Measurements from ENCODE around the gene CHST7. TPM values are rescaled to one million over a fixed set of nuclear protein-coding genes. Genes with fewer than 3 reads are reported as not detected.

The CHST7 gene
- total RNA-seq, 1 donor from 2014 or later = 15.9 TPM

DNA sequence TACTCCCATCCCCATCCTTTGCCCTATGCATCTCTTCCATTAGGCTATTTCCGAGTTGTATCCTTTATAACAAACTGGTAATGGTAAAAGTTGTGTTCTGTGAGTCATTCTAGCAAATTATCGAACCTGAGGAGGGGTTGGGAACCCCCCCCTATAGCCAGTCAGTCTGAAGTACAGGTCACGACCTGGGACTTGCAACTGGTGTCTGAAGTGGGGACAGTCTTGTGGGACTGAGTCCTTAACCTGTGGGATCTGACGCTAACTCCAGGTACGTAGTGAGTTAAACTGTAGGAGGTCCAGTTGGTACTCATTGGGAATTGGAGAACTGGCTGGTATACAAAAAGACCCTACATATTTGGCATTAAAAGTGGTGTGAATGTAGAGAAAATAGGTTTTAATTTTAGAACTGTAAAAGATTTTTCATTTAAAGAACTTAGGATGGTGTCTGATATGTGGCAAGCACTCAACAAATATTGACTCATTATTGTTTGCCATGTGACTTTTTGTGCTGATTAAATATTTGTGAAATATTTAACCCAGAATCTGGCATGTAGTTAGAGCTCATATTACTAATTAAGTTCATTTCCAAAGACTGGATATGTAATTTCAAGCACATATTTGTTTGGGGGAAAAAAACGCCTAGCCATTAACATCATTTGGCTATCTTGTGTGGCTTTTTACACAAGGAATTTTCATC lies 50.7 kb downstream of the CHST7 start:
- peaks cover 50% of the 10 kb centered on the region for H3K4me1 ChIP-seq
- H3K36me3 ChIP-seq = no peaks in the 10 kb centered on the region
- H3K27ac ChIP-seq (replicated peaks) = no peak overlapping the region
- intact Hi-C loops (cut with micrococcal nuclease) = no loop called here
- no peak for DNase-seq
- H3K4me3 ChIP-seq = no peak overlapping the region
- H3K9me3 ChIP-seq (replicated peaks) = no peaks in the 10 kb centered on the region
- no peaks in the 10 kb centered on the region for H3K27me3 ChIP-seq (ENCODE audit: low read depth)
- TF ChIP-seq CTCF (IDR thresholded peaks at IDR 0.05; ENCODE audit: borderline replicate concordance) = no peak

- Histone ChIP-seq H3K9me3 (replicated peaks) (no peaks in the 10 kb centered on the region), H3K4me1 (peaks cover 58% of the 10 kb centered on the region), H3K36me3 (no peaks in the 10 kb centered on the region), H3K27ac (replicated peaks) (peak overlapping the region; percentile 79), H3K27me3 (ENCODE audit: low read depth) (no peaks in the 10 kb centered on the region), H3K4me3 (no peak overlapping the region)
- no peak for DNase-seq
- intact Hi-C loops (cut with micrococcal nuclease) = no loop called here
- no peak for TF ChIP-seq CTCF (IDR thresholded peaks at IDR 0.05; ENCODE audit: borderline replicate concordance)
Measured at GRCh38 chrX:46626566-46626965, 53.0 kb downstream of the CHST7 start.

- Histone ChIP-seq H3K27me3 (ENCODE audit: low read depth) (no peaks in the 10 kb centered on the region), H3K4me3 (no peak overlapping the region), H3K36me3 (no peaks in the 10 kb centered on the region), H3K4me1 (peaks cover 53% of the 10 kb centered on the region), H3K9me3 (replicated peaks) (no peaks in the 10 kb centered on the region), H3K27ac (replicated peaks) (peak overlapping the region; percentile 79)
- DNase-seq = no peak
- TF ChIP-seq CTCF (IDR thresholded peaks at IDR 0.05; ENCODE audit: borderline replicate concordance) = no peak
- intact Hi-C loops (cut with micrococcal nuclease) = no loop called here
Measured at GRCh38 chrX:46627062-46627461, 53.5 kb downstream of the CHST7 start.

- no peak overlapping the region for H3K4me3 ChIP-seq
- TF ChIP-seq CTCF (IDR thresholded peaks at IDR 0.05; ENCODE audit: borderline replicate concordance) = no peak
- H3K9me3 ChIP-seq (replicated peaks) = no peaks in the 10 kb centered on the region
- H3K4me1 ChIP-seq = peaks cover 50% of the 10 kb centered on the region
- no peak for DNase-seq
- H3K36me3 ChIP-seq = no peaks in the 10 kb centered on the region
- intact Hi-C loops (cut with micrococcal nuclease) = no loop called here
- peak overlapping the region; percentile 79 for H3K27ac ChIP-seq (replicated peaks)
- no peaks in the 10 kb centered on the region for H3K27me3 ChIP-seq (ENCODE audit: low read depth)
Measured at GRCh38 chrX:46627711-46628419, 54.3 kb downstream of the CHST7 start.

DNA sequence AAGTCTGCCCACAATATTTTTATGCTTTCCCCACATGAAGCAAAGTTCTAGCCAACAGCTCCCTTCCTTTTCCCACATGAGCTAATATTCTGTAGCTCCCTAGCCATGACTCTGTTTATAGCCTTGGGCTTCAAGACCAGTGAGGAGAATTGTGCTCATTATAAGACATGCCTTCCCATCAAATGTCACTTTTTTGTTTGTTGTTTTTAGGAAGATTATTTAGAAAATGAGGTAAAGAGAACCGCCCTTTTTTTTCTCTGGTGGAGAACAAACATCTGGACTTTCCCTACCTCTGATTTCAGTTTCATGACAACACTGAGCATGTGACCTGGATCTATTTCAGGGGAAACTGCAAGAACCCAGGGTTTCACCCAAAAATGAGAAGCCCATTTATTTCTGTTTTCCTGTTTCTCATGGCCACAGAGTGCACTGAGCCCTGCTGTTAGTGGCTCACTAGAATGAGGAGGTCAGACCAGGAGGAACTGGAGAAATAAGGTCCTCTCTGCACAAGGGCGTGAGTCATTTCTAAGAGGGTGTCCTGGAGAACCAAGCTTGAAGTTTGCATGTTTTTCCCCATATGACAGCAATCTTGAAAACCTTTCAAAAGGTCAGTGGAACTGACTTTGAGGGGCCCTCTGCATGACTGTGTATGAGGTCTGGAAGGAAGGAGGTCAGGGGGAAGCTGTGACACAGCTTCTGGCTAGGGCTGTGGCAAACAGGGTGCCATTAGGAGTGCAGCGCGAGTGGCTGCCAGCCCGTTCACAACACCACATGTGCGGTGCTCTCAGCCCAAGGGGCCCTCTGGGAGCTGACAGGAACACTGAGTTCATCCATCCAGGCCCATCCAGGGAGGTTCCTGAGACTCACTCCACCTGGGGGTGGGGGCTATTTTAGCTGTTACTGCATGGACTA lies 55.2 kb downstream of the CHST7 start:
- TF ChIP-seq CTCF (IDR thresholded peaks at IDR 0.05; ENCODE audit: borderline replicate concordance) = no peak
- intact Hi-C loops (cut with micrococcal nuclease) = no loop called here
- Histone ChIP-seq H3K9me3 (replicated peaks) (no peaks in the 10 kb centered on the region), H3K27ac (replicated peaks) (peak overlapping the region; percentile 79), H3K36me3 (no peaks in the 10 kb centered on the region), H3K4me3 (no peak overlapping the region), H3K27me3 (ENCODE audit: low read depth) (no peaks in the 10 kb centered on the region), H3K4me1 (peaks cover 47% of the 10 kb centered on the region)
- DNase-seq = peak; percentile 63

Data from left ventricle myocardium inferior (tissue), 1 donor.